ENCODE results near the gene SSB. TPM values are rescaled to one million over a fixed set of nuclear protein-coding genes. Genes with fewer than 3 reads are reported as not detected.

The SSB gene
- total RNA-seq (2022; extraction: Qiagen RNA extraction) = 129 to 179 TPM (median 137 TPM) in 5 replicates

GRCh38 chr2:169798718-169799592, at the start of gene SSB:
Gene SSB (plus strand): TSS chr2:169798871. CDS start chr2:169800961, 2,090 bp downstream.

GRCh38 chr2:169824373-169825333, 26.0 kb downstream of the SSB start, which contains the start of gene METTL5:
Gene METTL5 (minus strand): TSS chr2:169824905. CDS start chr2:169824597, 308 bp downstream.

GRCh38 chr2:169827272-169828140, 28.8 kb downstream of the SSB start, which contains the start of gene UBR3:
Gene UBR3 (plus strand): TSS chr2:169827454. CDS start chr2:169827508, 54 bp downstream.

Other genes starting within 250 kb of the SSB start
- 18.3 to 22.6 TPM (median 20.5 TPM) in 5 replicates for gene FASTKD1, start 225.0 kb upstream of the SSB start, total RNA-seq (2022; extraction: Qiagen RNA extraction)
- 32.4 to 47.5 TPM (median 38.7 TPM) in 5 replicates for gene PPIG, start 214.5 kb upstream of the SSB start, total RNA-seq (2022; extraction: Qiagen RNA extraction)
- gene CFAP210, start 104.5 kb upstream of the SSB start, total RNA-seq (2022; extraction: Qiagen RNA extraction) = 0.27 to 0.81 TPM (median 0.46 TPM) in 5 replicates
- 2.0 to 3.6 TPM (median 2.3 TPM) in 5 replicates for gene PHOSPHO2, start 104.4 kb upstream of the SSB start, total RNA-seq (2022; extraction: Qiagen RNA extraction)
- 6.0 to 9.3 TPM (median 7.3 TPM) in 5 replicates for gene KLHL23, start 65.0 kb upstream of the SSB start, total RNA-seq (2022; extraction: Qiagen RNA extraction)
- 65.6 to 98.2 TPM (median 69.9 TPM) in 5 replicates for gene METTL5, start 26.0 kb downstream of the SSB start, total RNA-seq (2022; extraction: Qiagen RNA extraction)
- 8.0 to 9.6 TPM (median 9.1 TPM) in 5 replicates for gene UBR3, start 28.6 kb downstream of the SSB start, total RNA-seq (2022; extraction: Qiagen RNA extraction)